Breast epithelium (tissue), 3 donors: ENCODE data around the gene PTPN14.

ENCODE experiments used
- CTCF ChIP-seq, 3 donors: fragments of 450-650 bp; IDR thresholded peaks; one replicate each; pipeline ENCODE4 v1.5.1; 2016 to 2017; ENCODE audit warnings: antibody characterized with exemption in 3 of 3, mild to moderate bottlenecking in 3 of 3, moderate library complexity in 3 of 3
- POLR2AphosphoS5 ChIP-seq, 3 donors: sonication (generic); formaldehyde crosslinking; IDR thresholded peaks; one replicate each; pipeline ENCODE4 v1.6.1; 2017; ENCODE audit warnings: antibody characterized with exemption in 3 of 3

GRCh38 chr1:214493126-214493796, 58.1 kb downstream of the PTPN14 start:
- TF ChIP-seq CTCF (IDR thresholded peaks at IDR 0.05) (no peak), POLR2AphosphoS5 (IDR thresholded peaks at IDR 0.05) (no peak)
